GM11168 (cell line): ENCODE data around the gene COL4A1.

ENCODE experiments used
- in situ Hi-C: fragments of 300-500 bp; cut with MboI; formaldehyde crosslinking; loops from one replicate; pipeline ENCODE4 v1.12.0; 2022; ENCODE audit warnings: low sequenced_read_pairs; ENCODE audit not compliant: unreplicated experiment

The COL4A1 gene

DNA sequence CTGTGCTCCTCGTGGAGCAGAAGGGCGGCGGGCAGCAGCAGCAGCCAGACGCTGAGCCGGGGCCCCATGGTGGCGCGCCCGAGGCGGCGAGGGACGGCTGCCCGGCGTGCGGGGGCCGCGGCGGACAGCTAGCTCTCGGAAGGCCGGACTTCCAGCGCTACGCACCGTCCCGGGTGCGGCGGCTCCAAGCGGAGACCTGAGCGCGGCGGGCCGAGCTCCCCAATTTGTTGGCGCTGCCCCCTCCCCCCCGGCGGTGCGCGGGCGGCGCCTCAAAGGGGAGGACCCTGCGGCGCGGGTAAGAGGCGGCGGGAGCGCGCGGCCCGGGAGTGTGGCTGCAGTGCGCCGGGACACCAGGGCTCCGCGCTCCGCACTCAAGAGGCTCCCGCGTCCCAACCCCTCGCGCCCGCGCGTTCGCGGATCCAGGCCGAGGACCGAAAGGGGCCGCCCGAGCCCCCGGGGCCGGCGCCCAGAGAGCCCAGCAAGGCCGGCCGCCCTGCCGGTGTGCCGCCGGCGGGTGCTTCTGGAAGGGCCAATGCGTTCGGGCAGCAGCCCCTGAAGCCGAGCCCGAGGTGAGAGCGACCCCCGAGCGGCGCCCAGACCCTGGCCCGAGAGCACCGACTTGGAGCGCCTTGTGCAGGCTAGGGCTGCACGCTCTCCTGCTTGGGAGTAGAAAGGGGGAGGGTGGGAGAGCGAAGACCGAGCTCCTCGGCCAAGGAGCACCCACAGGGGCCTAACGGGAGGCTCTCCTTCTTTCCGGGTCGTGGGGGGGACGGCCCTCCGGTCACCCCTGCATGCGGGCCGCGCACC lies at the start of gene COL4A1, which contains the start of gene COL4A2:
COL4A1 (minus strand) TSS at position 198 of the 807 bp plus-strand sequence; CDS start at position 68, 130 bp downstream.
COL4A2 (plus strand) TSS at position 325 of the 807 bp plus-strand sequence. CDS start 620 bp downstream, outside the sequence.
- in situ Hi-C loops = no loop called here

GRCh38 chr13:110356362-110356761 lies 49.4 kb upstream of the COL4A1 start:
- in situ Hi-C loops = no loop called here

DNA sequence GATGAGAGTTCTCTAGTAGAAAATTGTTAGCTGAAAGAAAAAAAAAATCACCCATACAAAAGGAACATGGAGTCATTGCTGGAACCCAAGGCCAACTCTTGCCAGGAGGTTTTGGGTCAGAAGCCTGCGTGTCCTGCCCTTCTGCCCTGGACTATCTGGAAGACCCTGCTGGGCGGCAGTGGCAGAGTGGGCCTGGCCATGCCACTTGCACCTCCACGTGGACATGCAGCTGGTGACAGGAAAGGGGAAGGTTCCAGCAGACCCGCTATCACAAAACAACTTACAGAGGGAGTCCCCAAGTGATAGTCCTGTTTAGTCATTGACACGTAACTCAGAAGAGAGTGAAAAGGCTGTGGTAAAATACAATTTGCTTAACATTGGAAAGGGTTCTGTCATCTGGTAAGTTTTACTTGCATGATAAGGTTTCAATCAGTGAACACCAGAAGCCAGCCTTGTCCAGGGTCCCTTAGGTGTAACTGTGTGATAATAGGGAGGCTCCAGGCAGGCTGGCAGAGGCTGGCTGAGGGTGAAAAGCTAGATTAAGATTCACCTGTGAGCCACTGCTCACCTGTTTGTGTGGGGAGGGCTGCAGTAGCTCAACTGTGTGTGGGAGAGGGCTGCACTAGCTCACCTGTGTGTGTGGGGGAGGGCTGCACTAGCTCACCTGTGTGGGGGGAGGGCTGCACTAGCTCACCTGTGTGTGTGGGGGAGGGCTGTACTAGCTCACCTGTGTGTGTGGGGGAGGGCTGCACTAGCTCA lies 47.9 kb upstream of the COL4A1 start:
- in situ Hi-C loops = no loop called here

- in situ Hi-C loops = no loop called here
Observed at GRCh38 chr13:110354123-110354627, 47.2 kb upstream of the COL4A1 start.

DNA sequence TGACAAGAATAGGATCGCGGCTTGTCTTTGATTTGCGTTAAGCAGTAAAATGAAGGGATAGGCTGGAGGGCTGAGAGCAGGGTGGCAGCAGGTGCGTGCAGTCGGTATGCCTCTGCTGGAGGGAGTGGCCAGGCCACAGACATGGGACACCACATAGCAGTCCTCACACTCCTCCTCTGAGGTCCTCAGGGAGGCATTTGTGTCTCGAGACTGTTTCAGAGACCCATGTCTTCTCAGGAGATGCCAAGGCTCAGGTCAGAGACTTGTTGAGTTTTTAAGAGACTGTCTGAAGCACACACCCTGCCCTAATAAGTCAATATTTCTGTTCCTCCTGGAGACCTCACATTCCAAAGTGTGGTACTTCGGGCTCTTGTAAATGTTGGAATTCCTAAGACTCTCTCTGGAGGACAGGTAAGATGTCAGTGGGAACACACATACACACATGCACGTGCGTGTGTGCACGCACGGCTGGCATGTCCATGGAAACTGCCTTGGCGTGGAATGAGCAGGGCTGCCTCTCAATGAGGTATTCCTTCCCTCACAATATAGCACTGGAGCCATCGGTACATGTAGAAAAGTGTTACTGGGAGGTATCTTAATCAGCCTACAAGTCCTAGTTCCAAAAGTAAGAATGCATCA lies 46.5 kb upstream of the COL4A1 start:
- in situ Hi-C loops = no loop called here

DNA sequence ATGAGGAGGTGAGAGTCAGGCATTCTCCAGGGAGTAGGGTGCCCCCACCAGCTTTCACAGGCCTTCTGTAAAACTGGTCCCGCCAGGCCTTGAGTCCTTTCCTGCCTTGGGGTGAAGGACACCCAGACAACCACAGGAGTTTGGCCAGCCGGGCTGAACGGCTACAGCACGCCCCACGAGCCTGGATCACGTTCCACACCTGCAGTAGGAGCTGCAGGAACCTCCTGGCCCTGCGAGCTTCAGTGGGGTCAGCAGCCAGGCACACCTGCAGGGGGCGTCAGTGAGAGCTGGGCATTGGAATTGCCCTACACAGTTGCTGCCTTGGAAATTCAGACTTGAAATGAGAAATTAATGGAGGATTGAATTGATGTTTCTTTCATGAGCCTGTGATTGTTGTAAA lies 45.8 kb upstream of the COL4A1 start:
- in situ Hi-C loops = no loop called here

DNA sequence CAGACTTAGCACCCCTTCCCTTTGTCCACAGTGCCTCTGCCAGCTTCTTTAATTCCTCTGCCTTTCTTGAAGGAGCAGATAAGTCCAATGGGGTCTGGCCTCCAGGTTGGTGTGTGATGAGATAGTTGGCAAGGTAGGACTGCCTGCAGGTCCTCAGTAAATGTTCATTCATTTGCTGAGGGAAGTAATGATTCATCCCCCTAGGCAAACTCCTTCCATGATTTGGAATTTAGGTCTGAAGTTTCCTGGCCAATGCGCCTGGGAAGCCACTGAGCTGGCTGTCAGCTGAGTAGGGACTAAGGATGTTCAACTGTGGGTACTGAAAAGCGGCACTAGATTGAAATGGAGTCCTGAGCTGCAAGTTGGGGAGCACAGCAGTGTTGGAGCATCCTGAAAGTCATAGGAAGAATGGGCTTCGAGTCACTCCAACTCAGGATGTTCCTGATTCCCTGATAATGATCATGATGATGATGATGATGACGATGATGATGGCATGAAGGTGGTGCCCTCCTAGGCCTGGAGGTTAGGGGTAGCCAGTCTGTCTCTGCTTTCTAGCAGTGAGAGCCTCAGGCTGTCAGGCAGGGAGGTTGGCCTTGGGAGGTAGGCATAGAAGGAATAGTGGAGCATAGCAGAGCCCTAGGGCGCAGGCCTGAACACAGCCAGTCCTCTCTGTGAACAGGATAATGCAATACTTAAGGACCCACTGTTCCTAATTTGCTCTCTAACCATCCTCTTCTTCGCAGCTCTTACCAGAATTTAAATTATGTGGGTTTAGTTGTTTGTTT lies 44.9 kb upstream of the COL4A1 start:
- in situ Hi-C loops = no loop called here

GRCh38 chr13:110350509-110350908 lies 43.6 kb upstream of the COL4A1 start:
- in situ Hi-C loops = no loop called here

GRCh38 chr13:110350049-110350448 lies 43.1 kb upstream of the COL4A1 start:
- in situ Hi-C loops = no loop called here

- in situ Hi-C loops = no loop called here
Observed at GRCh38 chr13:110349239-110349638, 42.3 kb upstream of the COL4A1 start.

DNA sequence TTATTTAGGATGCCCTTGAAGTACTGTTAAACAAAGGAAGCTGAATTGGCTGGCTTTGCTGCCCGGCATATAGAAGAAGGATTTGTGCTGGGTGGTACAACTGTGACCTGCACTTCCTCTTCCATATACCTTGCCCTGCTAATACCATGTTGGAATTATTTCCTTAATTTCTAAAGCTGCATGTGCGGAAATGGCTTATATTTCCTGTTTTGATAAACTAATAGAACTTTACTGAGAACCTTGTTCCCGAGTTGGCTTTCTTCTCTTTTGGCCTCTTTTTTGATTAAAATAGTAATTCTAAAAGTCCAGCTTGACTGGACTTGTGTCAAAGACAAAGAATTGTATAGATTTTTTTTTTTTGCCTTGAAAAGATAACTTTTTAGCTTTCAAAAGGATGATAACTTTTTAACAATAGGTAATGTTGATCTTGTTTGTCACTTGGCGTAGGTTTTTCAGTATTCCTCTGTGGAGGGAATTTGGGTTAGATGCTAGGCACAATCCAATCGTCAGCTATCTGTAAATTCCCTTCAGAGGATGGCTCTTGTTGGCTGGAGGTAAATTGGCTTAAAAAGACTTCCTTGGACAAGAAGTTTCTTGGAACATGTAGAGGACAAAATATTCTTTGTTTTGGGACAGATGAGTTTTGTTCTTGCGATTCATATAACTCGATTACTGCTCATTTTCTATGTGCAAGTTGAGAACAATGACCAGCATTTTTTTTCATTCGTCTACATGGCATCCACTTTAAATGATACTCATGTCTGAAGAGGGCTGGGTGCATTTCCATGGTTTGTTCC lies 41.5 kb upstream of the COL4A1 start:
- in situ Hi-C loops = no loop called here

DNA sequence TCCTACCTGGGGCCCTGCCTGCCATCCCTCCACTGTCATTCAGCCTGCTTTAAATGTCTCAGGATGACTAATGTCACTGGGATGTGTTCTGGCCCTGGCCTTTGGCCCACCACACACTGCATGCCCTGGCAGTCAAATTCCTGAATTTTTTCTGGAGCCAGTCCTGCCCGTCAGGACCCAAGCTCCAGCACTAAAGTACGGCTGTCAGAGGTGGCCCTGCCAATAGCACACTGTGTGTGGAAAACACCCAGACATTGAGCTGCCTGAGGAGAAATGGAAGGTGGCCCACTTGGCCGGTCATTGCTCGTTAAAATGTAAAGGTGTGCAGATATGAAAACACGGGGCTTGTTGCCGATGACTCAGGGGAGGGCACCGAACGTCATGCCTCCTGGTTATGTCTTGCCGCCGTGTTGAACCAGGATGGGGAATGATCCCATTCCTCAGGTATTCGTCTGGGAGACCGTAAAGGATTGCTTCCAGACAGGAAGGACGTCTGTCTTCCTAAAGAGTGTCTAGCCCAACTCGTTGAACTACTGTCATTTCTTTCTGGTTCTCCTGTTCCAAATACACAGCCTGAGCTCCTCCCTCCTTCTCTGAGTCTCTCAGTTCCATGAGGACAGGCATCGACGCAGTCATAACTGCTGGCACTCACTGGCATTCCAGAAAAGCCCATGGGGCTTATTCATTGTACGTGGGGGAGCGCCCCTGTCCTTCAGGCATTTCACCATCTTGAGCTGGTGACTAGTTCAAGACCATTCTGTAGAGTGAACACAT lies 40.8 kb upstream of the COL4A1 start:
- in situ Hi-C loops = no loop called here

- in situ Hi-C loops = no loop called here
Observed at GRCh38 chr13:110347088-110347487, 40.1 kb upstream of the COL4A1 start.

DNA sequence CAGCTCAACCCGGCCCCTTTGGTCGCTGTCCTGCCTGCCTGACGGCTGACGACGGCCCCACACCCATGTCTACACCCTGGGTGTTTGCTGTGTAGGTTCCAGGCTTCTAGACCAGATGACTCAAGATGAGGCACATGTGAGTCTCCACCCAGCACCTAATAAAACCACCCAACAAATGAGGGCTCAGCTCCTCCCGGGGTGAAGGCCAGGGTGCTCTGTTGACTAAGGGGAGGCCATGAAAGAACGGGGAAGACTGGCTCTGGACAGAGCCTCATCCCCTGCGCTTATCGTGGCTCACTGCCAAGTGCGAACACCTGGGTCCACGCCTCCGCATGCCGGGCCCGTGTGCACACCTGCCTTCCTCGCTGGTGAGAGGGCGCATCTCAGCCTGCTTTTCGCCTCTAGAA lies 39.7 kb upstream of the COL4A1 start:
- in situ Hi-C loops = no loop called here

GRCh38 chr13:110345701-110346100 lies 38.7 kb upstream of the COL4A1 start:
- in situ Hi-C loops = no loop called here

- in situ Hi-C loops = no loop called here
Observed at GRCh38 chr13:110345266-110345665, 38.3 kb upstream of the COL4A1 start.

GRCh38 chr13:110344320-110344719 lies 37.4 kb upstream of the COL4A1 start:
- in situ Hi-C loops = no loop called here

DNA sequence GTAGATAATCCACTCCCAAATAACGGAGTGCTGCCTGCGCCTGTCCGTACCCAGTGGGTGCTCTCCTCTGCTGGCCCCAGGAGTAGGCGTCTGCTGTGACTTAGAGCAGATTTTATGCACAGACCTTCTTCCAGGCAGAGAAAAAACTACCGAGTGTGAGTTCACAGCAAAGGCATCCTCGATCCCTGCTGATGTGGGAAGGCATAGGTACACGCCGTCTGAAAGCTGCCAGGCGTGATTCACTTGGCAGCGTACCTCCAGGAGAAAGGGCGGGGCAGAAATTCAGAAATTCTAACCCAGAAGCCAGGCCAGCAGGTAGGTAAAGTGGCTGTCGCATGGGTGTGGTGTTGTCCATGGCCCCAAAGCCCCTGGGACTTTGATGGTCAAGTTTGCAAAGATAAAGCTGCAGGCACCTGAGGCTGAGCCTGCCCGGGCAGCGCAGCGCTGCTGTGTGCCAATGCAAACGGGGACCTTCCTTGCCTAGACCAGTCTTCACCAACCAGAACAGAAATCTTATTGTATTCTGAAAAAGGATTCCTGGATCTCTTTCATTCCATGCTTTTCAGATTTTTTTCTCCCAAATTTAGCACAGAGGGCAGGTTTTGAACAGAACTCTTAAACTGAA lies 36.4 kb upstream of the COL4A1 start:
- in situ Hi-C loops = no loop called here
